Activated CD4-positive, alpha-beta T cell treated with anti-CD3 and anti-CD28 coated beads, Interleukin-2, amount 50 U/mL, for 24 hours (primary cell): ENCODE results near the gene CLEC6A.
A peak's percentile ranks its signal among the peaks of the same experiment; 100 is the strongest.
"Not testable (repeated sequence)": the region's sequence is repeated elsewhere in the genome, so short reads cannot be mapped to it uniquely, and the experiment has no call there.

ENCODE experiments used
- DNase-seq, 2 donors: peaks; one replicate each; pipeline ENCODE4 v3.0.0-alpha.2; 2020; ENCODE audit warnings: low read depth in 1 of 2, low spot score in 1 of 2

Gene CLEC6A

DNA sequence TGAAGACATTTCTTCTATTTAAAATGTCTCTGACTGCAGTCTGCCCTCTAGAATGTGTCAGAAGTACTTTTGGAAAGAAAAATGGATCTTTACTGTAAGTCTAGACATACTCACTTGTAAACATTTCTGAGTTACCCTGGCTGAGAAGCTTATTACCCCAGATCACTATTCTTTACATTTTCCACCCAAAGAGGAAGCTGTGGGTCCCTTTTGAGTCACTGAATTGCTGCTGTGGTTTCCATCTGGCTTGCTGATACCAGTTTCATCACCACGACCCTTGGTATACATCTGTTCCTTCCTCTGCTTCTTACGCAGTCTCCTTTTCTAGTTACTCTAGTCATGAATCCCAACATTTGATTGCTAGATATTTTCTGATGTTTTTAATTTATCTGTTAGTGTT, 37.3 kb downstream of the CLEC6A start:
- peak in 1 of 2 donors; percentile 55 for DNase-seq

DNA sequence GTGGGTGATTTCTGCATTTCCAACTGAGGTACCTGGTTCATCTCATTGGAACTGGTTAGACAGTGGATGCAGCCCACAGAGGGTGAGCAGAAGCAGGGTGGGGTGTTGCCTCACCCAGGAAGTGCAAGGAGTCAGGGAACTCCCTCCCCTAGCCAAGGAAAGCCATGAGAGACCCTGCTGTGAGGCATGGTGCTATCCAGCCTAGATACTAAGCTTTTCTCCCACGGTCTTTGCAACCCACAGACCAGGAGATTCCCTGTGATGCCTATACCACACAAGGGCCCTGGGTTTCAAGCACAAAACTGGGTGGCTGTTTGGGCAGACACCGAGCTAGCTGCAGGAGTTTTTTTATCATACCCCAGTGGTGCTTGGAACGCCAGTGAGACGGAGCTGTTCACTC, 39.9 kb downstream of the CLEC6A start:
- DNase-seq = not testable (repeated sequence)

DNA sequence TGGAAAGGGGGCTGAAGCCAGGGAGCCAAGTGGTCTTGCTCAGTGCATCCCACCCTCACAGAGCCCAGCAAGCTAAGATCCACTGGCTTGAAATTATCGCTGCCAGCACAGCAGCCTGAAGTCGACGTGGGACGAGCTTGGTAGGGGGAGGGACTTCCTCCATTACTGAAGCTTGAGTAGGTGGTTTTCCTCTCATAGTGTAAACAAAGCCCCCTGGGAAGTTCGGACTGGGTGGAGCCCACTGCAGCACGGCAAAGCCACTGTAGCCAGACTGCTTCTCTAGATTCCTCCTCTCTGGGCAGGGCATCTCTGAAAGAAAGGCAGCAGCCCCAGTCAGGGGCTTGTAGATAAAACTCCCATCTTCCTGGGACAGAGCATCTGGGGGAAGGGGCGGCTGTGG, 40.3 kb downstream of the CLEC6A start:
- DNase-seq = not testable (repeated sequence)

DNA sequence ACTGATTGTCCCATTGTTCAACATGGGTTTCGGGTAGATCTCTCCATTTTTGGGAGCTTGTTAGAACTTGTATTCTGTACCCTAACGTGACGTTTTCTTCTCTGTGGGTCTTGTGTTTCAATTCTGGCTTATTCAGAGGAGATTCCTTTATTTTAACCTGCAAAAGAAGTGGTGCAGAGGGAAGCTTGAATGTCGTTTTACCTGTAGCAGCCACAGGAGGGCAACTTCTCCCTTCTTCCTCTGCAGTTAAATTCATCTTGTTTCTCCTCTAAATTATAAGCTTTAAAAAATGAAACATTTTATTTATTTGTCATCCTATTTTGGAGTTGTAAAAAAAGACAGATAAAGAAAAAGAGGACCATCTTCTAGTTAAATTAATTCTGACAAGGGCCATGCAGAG, 43.9 kb downstream of the CLEC6A start:
- no peak for DNase-seq

DNA sequence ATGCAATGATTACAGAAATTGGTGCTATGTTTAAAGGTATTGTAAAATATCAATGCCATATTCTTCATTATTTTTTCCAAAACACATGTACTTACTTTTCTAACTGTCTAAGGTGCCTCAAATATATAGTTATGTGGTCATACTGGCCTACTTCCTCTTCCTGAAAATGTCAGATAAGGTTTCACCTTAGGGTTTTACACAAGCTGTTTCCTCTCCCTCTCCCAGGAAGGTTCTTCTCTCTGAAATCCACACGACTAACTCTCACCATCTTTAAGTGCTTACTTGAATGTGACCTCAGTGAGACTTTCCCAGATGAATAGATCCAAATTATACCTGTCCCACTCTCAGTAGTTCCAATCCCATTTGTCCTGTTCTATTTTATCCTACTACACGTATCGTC, 46.0 kb downstream of the CLEC6A start:
- DNase-seq = no peak

DNA sequence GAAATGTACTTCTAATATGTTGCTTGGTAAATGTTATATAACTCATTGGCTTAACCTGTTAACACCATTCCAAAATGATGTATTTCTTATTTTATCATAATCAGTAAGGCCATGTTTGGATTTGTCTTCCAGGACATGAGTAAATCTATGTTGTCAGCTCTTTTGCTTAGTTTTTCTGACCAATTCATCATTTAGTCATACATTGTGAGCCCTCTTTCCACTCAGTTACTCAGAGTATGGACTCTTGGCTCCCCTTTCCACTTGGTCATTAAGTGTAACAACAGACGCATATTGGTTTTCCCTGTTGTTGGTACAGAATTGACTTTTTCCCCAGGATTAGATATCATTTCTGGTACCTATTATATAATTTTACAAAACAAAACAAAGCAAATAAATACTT, 48.6 kb downstream of the CLEC6A start:
- no peak for DNase-seq

DNA sequence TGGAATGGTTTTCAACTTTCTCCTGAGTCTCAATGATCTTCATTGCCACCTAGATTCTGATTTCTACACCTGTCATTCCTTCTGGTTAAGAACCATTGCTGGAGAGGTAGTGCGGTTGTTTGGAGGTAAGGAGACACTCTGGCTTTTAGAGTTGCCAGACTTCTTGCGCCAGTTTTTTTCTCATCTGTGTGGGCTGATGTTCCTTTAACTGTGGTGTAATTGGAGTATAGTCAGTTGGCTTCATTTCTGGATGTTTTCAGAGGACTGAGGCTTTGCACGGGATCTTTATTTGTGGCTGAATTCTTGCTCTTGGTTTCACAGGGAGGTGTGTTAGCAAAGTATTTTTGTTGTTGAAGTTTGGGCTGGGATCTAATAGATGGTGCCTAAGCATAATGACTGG, 51.8 kb downstream of the CLEC6A start:
- no peak for DNase-seq

DNA sequence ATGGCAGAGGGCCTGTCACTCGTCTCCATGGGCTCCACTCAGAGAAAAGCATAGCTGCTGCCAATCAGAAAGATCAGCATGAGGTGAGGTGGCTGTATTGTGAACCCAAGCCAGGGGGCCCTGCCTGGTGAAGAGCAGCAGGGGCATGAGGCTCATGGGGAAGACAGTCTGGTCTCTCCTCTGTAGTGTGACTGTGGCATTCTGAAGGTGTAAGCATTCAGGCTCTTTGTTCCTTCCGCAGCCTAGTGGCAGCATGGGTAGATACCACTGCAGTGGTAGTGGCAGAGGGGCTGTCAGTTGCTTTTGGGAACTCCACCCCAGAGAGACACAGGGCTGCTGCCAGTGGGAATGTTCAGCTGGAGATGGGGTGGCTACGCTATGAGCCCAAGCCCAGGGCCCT, 52.5 kb downstream of the CLEC6A start:
- DNase-seq = no peak

DNA sequence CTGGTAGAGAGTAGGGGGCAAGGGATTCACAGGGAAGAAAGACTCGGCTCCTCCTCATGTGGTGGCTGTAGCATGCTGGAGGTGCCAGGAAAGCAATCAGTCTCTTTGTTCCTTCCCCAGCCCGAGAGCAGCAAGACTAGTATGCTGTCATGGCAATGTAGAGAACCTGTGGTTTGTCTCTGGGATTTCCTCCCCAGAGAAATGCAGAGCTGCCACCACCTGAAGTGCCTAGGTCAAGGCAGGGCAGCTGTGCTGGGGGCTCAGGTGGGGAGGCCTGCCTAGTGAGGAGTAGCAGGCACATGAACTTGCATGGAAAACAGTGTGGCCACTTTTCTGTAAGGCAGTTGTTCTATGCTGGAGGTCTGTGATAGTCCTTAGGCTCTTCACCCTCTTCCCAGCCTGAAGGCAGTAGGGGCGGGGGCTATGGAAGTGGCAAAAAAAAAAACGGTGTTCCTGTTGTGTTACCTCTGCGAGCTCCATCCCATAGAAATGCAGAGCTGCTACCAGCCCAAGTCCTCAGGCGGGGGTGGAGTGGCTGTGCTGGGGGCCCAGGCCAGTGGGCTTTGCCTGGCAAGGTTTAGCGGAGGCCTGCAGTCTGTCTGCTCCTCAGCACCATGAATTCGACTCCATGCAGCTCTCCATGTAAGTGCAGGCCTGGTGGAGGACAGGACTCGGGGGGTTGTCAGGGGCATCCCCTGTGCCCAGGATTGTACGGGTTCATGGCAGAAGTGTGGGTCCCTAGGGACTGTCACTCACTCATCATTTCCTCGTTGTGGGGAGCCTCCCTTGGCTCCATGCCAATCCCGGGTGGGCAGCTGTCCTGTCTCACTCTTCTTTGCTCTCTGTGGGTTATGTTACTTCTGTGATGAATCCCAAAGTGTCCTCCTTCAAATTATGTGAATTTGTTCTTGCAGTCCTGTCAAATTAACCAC, 53.4 kb downstream of the CLEC6A start:
- no peak for DNase-seq

DNA sequence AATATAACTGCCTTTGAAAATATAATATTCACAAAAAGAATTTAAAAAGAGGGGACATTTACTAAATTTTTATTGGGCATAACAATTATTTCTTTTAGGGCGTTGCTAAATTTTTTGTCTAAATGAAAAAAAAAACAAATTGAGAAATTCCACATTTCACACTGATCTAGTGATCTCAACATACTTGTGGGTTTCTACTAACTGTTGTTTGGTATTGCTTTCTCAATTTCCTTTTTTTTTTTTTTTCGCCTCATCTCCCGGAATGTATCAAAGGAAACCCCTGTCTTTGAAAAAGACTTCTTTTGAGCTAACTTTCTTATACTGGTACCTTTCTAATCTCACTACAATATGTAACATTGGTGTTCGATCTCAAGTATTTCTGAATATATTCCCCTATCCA, 57.5 kb downstream of the CLEC6A start, which contains the start of gene CLEC4D:
Gene CLEC4D, plus strand, starts transcription at position 248 of the 400 bp plus-strand sequence. CDS start 230 bp downstream, outside the sequence.
- no peak for DNase-seq

DNA sequence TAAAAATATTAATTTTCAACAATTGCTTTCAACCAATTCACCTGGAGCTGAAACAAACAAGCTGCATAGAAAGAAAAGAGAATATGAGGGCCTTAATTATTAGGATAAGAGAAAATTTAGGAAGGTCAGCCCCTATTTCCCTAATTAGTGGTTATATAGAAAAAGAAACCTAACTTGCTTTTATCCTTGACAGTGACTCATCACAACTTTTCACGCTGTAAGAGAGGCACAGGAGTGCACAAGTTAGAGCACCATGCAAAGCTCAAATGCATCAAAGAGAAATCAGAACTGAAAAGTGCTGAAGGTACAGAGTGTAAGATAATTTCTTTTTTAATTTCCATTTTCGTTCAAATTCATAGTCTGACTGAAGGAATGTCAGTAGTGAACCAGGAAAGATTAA, 62.2 kb downstream of the CLEC6A start:
- DNase-seq = no peak

DNA sequence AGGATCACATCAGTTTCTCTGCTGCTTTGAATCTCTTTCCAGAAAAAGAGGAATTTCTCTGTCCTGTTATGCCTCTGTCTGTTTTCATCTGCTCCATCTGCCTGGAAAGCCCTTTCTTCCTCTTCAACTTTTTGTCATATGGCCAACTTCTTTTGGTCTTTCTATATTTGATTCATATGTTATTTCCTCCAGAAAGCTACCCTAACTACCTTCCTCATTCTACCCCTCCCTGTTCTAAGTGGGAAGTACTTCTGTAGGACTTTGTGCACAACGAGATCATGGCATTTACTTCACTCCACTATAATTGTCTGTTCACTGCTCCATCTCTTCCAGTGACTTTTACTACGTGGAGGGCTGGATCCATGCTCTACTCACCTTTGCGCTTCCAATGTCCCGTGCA, 63.4 kb downstream of the CLEC6A start:
- DNase-seq = no peak

DNA sequence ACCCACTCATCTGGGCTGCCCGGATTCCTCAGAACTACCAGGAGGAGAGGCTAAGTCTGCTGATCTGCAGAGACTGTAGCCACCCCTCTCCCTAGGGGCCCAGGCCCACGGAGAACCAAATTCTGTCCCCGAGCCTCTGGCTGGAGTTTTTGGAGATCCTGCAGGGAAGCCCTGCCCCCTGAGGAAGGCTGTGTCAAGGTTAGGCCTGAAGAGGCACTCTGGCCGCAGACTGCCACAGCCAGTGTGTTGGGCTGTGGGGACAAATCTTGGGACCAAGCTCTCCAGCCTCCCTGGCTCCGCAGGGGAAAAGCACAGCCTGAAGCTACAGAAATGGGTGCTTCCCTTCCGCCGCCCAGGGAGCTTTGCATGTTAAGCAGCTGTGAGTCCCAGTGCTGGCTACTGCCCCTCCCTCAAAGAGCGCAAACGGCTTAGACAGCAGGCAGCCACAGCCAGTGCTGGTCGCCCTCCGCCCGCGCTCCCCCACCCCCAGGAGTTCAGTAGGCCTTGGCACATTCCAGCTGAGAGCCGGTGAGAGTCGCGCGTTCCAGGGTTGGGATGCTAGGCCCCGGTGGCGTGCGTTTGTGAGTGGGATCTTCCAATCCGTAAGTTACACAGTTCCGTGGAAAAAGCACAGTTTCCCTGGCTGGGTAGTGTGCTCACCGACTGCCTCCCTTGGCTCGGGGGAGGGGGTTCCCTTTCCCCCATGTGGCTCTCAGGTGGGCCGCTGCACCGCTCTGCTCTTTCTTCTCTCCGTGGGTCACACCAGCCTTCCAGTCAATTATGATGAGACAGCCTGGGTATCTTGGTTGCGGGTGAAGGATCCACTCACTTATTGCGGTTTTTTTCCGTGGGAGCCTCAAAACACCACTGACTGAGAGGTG, 71.7 kb downstream of the CLEC6A start:
- no peak for DNase-seq
